ENCODE results near the gene MEIKIN.

MEIKIN gene

GRCh38 chr5:131973089-131973712 is 27.7 kb upstream of the MEIKIN start:
- DNase-seq: no peak

- DNase-seq: no peak
Observed at GRCh38 chr5:131968396-131968954, 23.0 kb upstream of the MEIKIN start.

DNA sequence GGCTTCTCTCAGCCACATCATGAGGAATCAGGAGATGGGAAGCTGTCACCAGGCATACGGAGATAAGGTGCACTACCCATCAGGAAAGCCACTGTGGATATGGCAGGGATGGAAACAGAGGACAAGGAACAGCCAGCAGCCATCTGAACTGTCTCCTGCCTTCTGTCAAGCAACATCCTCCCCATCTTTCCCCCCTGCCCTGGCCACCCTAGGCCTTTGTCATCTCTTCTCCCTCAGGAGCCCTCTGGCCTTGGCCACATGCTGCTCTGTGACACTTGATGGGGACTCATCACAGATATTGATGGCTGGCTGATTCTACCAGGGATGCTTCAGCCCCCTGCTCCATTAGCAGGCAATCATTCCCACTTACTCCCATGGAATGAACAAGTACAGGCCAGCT is 21.1 kb upstream of the MEIKIN start:
- no peak for DNase-seq

- DNase-seq: no peak
Observed at GRCh38 chr5:131965826-131966415, 20.5 kb upstream of the MEIKIN start.

DNA sequence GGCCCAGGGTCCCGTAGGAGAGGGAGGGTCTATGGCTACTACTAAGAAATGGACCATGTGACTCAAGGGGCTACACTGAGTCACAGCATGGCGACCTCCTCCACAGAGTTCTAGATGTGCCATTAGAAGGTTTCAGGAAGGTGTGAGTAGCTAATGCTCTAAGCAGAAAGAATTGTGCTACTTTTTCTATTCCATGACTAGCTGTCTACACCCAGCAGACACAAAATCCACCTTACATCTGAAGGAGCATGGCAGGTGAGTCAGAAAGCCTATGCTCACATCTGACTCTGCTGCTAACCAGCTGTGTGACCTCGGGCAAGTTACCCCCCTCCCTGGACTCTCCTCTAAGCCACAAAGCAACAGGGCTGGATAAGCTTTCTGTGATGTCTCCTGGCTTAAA is 14.4 kb upstream of the MEIKIN start:
- no peak for DNase-seq

DNA sequence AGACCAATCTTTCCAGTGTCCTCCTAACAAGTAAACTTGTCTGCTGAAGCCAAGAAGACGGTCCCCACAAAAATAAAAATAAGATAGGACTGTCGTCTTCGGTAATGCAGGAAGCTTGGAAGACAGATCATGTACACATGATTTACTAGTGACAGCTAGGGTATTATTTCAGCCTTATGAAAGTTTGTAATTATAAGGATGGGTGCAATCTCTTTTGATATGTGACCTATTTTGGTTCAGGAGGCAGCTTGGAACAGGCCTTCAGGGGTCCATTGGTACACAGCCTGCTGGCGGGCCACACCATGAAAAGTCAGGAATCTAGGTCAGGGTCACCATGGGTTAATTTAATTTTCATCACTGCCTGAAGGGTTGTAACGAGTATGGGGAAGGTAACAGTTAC is 13.7 kb upstream of the MEIKIN start:
- no peak for DNase-seq

GRCh38 chr5:131957721-131958441 is 12.4 kb upstream of the MEIKIN start:
- DNase-seq: no peak

- no peak for DNase-seq
Observed at GRCh38 chr5:131953969-131954368, 8.5 kb upstream of the MEIKIN start.

DNA sequence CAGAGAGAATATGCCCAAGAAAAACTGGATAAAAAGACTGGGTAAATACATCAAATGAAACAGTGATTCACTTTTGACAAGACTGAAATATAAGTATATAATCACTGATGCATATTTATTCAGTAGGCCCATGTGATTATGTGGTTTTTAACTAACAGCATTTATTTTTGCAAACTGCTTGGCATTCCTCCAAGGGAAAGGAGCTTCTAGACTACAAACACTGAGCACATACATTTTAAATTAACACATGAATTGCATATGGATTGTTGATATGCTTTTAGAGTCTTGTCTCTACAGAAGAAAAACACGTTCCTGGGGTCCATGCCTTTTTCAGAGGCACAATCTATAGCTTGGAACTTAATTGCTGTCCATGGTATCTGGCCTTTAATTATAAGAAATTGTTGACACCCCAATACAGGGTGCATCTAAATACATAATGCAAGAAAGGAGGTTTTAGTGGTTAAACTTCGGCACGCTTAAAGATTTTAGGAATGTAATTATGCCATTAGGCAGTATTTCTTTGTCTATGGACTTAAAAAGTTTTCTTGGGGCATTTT is 6.9 kb upstream of the MEIKIN start:
- no peak for DNase-seq

GRCh38 chr5:131950706-131951105 is 5.2 kb upstream of the MEIKIN start:
- no peak for DNase-seq

- DNase-seq: no peak
Observed at GRCh38 chr5:131947445-131947844, 2.0 kb upstream of the MEIKIN start.

DNA sequence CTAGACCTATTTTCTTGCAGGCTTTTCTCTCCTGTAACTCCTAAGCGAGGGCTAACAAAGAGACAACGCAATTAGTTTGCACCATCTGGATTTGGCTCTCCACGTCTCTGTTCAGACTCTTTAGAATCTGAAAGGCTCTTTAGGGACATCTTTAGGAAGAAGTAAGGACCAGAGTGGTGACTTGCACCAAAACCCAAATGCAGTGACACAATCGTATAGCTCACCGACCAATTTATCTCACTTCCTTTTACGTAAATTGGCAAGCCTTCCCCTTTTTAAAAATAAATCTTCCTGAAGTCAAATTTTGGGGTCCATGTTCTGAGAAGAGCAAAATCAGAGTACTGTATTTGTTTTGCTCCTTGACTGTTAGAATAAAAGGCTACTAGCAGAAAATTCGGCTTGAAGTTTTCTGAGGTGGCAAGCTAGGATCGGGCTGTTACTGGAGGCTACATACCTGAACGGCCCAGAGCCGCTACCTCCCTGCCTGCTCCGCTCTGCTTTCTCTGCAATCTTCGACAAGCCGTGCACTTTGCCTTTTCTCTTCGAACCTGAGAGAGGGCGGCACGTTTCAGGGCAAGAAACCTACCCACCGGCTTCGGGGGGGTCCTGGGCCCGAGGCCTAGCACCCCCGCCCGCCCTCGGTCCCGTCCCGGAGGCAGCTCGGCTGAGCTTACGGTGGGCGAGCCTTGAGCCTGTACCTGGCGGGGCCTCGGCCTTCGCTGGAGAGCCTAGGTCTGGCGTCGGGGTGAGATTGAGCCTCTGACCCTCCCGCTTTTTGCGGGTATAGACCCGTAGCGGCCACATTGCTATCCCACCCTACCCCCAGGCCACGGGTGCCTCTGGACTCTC is 537 bp downstream of the MEIKIN start:
- DNase-seq: no peak

DNA sequence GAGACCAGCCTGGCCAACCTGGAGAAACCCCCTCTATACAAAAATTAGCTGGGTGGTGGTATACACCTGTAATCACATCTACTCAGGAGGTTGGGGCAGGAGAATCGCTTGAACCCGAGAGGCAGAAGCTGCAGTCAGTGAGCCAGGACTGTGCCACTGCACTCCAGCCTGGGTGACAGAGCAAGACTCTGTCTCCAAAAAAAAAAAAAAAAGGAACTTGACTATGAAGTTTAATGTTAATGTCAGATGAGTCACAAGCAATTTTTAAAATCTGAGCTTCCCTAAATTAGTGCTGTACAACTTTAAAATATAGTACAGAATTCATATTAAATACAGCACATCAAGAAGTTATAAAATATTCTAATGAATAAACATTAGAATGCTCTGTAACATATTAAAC is 1.5 kb downstream of the MEIKIN start:
- DNase-seq: no peak

- no peak for DNase-seq
Observed at GRCh38 chr5:131942016-131942415, 3.4 kb downstream of the MEIKIN start.

GRCh38 chr5:131939690-131940345 is 5.6 kb downstream of the MEIKIN start:
- DNase-seq: no peak

GRCh38 chr5:131932235-131932634 is 13.2 kb downstream of the MEIKIN start:
- no peak for DNase-seq

DNA sequence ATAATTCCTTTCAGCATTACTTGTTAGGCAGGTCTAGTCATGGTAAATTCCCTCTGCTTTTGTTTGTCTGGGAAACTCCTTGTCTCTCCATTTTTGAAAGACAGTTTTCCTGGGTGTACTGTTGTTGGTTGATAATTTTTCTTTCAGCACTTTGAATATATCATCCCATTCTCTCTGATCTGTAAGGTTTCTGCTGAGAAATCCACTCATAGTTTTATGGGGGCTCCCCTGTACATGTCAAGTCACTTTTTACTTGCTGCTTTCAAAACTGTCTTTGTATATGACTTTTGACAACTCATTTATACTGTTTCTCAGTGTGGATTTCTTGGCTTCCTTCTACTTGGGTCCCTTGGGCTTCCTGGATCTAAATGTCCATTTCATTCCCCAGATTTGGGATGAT is 16.5 kb downstream of the MEIKIN start:
- no peak for DNase-seq

DNA sequence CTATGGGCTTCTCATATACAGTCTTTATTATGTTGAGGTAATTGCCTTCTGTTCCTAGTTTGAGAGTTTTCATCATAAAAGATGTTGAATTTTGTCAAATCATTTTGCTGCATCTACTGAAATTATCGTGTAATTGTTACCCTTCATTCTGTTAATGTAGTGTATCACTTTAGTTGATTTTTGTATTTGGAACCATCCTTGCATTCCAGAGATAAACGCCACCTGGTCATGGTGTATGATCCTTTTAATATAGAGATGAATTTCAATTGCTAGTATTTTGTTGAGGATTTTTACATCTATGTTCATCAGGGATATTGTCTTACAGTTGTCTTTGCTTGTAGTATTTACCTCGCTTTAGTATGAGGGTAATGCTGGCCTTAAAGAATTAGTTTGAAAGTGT is 19.3 kb downstream of the MEIKIN start:
- DNase-seq: no peak

GRCh38 chr5:131916481-131916880 is 29.0 kb downstream of the MEIKIN start:
- DNase-seq: no peak

DNA sequence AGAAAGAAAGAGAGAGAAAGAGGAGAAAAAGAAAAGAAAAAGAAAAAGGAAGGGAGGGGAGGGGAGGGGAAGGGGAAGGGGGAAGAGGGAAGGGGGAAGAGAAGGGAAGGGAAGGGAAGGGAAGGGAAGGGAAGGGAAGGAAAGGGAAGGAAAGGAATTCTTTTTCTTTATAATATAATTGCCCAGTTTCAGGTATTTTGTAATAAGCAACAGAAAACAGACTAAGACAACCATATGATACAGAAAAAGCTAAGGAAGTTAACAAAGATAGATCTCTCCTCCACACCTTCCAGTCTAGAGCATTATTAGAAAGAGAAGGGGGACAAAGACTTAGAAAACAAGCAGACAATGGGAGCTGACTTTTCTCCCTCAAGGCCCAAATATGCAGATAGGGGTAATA is 31.0 kb downstream of the MEIKIN start:
- no peak for DNase-seq

DNA sequence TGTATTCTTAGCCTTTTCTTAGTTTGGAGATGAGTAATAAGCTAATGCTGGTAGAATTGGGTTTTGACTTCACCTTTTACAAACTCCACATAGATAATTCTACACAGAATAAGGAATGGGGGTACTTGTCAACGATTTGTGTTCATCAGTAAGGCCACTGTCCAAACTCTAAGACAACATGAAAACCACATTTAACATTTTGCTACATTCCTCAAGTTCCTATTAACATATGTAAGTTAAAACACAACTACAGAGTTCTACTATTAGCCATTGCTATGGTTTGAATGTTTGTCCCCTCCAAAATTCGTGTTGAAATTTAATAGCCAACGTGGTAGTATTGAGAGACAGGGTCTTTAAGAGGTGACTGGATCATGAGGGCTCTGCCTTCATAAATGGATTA is 31.9 kb downstream of the MEIKIN start:
- no peak for DNase-seq

GRCh38 chr5:131906668-131907067 is 38.8 kb downstream of the MEIKIN start:
- no peak for DNase-seq

All from NCI-H1417 treated with DMSO at 0.1 percent for 48 hours (cell line).